Measurements from ENCODE around the gene NDUFB7.
"Not testable (repeated sequence)": the region's sequence is repeated elsewhere in the genome, so short reads cannot be mapped to it uniquely, and the experiment has no call there.

NDUFB7 gene

GRCh38 chr19:14570864-14571527 is 870 bp downstream of the NDUFB7 start:
- DNase-seq (ENCODE audit: low read depth in 2 of 2) = no peak

- DNase-seq (ENCODE audit: low read depth in 2 of 2) = no peak
These were observed 4.8 kb downstream of the NDUFB7 start for GRCh38 chr19:14567079-14567478.

GRCh38 chr19:14566712-14567077 is 5.2 kb downstream of the NDUFB7 start:
- no peak for DNase-seq (ENCODE audit: low read depth in 2 of 2)

- no peak for DNase-seq (ENCODE audit: low read depth in 2 of 2)
These were observed 5.8 kb downstream of the NDUFB7 start for GRCh38 chr19:14565765-14566711.

GRCh38 chr19:14565298-14565679 is 6.6 kb downstream of the NDUFB7 start:
- no peak for DNase-seq (ENCODE audit: low read depth in 2 of 2)

DNA sequence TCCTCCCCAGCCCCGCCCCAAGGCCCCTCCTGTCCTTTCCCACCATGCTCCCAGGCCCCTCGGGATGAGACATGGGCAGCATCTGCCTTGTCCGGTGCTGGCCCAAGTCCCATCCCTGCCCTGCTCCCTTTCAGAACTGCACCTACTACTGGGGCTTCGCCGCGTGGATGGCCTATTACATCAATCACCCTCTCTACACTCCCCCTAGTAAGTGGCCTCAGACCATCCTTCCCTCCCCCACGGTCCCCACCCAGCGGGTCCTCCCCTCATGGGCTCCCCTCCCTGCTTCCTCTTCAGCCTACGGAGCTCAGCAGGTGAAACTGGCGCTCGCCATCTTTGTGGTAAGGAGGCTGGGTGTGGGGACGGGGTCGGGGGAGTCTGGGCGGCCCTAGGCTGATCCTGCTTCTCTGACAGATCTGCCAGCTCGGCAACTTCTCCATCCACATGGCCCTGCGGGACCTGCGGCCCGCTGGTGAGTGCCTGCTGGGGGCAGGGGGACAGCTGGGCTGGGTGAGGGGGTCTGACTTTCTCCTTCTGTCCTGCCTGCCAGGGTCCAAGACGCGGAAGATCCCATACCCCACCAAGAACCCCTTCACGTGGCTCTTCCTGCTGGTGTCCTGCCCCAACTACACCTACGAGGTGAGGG is 7.1 kb downstream of the NDUFB7 start:
- DNase-seq (ENCODE audit: low read depth in 2 of 2) = not testable (repeated sequence)

- no peak for DNase-seq (ENCODE audit: low read depth in 2 of 2)
These were observed 7.7 kb downstream of the NDUFB7 start for GRCh38 chr19:14563989-14564651.

GRCh38 chr19:14563590-14563926 is 8.3 kb downstream of the NDUFB7 start:
- DNase-seq (ENCODE audit: low read depth in 2 of 2) = no peak

DNA sequence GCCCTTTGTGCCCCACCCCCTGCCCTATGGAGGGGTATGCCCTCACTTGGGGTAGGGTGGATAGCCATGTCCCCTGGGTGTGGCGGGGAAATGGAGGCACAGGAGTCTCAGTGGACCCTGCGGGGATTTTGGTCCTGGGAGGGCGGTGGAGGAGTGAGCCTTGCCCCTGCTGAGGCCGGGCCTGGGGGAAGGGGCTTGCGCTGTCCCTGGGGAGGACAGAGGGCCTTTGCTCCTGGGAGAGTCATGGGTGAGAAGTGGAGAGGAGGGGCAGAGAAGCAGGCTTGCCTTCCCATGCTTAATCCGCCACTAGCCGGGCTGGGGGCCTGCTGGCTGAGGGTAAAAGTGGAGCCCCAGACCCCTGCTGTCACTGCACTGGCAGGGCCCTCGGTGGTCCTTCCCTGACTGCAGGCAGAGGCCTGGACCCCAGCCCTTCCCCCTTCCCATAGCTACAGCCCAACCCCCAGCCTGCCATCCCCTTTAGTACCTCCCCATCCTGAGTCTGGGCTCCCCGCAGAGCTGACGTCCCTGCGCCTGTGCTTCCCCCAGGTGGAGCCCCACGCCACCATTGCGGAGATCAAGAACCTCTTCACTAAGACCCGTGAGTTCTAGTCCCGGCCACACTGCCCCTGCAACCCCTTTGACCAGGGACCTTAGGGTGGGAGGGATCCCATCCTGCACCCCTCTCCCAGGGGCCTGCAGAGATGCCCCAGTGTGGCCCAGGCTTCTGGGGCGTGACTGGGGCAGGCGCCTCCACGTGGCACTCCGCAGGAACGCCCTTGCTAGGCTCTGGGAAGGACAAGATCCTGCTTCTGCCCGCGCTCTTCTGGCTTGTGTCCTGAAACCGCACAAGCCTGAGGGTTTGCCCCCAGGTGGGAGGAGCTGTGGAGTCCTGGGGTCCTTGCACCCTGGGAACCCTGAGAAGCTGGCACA is 8.9 kb downstream of the NDUFB7 start:
- no peak for DNase-seq (ENCODE audit: low read depth in 2 of 2)

DNA sequence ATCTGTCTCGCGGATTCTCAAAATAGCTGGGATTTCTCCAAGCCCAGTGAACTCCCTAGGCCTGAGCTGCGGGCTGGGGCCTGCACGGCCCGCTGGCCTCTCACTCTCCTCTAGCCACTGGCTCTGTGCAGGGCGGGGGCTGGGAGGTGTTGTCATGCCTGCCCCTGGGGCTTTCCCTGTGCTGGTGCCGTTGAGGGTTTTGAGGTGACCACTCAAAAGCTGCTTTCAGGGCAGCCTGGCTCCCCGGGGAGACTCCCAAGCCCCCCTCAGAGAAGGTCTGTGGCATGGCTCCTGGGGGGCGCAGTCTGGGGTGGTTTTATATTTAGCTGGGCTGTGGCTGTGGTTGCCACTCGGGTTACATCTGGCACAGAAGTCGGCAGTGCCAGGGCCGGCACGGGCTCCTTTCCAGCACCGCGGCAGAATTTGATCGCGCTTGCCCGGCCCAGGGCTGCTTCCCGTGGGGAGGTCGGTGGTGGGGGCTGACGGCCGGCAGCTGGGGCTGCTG is 10.0 kb downstream of the NDUFB7 start:
- DNase-seq (ENCODE audit: low read depth in 2 of 2) = no peak

DNA sequence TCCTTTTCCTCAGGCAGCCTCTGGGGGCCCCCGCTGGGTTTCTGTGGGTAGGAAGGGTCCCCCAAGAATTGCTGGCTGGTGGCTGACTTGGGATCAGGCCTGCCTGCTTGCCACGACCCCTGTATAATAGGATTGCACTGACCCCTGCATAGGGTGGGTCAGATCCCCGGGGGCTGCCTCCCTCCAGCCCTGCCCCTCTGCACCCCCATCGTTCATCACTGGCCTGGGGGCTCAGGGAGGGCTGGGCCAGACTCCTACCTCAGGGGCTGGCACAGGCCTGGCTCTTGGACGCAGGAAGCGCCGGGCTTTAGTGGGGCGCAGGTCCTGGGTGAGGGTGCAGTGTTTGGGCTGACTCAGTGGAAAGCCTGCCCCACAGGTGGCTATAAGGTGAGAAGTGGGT is 10.6 kb downstream of the NDUFB7 start:
- DNase-seq (ENCODE audit: low read depth in 2 of 2) = no peak

DNA sequence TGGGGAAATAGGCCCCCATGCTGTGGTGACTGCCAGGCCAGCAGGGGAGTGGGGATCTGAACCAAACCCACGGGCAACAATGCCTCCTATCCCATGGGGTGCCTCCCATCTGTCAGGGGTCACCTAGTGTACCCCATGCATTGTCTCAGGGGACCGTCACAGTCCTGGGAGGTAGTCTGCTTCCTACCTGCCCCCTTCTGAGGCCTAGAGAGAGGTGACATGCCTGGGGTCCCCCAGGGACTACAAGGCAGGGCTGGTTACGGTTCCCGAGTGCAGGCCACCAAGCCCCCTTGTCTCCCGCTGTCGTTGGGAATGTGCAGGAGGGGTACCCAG is 11.1 kb downstream of the NDUFB7 start:
- DNase-seq (ENCODE audit: low read depth in 2 of 2) = no peak

GRCh38 chr19:14559916-14560775 is 11.7 kb downstream of the NDUFB7 start:
- no peak for DNase-seq (ENCODE audit: low read depth in 2 of 2)

- no peak for DNase-seq (ENCODE audit: low read depth in 2 of 2)
These were observed 13.3 kb downstream of the NDUFB7 start for GRCh38 chr19:14558370-14559066.

DNA sequence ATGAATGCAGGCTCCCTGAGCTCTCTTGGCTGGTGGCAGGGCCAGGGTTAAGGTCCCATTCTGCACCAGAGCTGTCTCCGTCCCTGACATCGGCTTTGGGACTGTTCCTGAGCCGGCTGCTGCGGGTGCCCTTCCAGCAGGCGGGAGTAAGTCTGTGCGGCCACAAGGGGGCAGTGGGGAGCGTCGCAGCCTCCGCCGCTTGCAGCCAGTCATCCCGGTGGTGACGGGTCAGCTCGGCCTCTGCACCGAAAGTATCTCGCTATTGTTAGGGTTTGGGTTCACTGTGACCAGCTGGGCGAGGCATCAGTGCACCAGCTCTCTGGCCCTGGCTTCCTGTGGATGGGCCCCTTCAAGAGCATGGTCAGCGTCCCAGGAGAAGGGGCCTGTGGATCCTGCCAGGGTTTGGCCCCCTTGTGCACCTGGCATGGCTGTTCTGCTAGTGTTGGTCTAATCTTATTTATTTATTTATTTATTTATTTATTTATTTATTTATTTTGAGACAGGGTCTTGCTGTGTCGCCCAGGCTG is 15.1 kb downstream of the NDUFB7 start:
- DNase-seq (ENCODE audit: low read depth in 2 of 2) = peak; percentile 46 to 52

GRCh38 chr19:14555918-14556661 is 15.8 kb downstream of the NDUFB7 start:
- DNase-seq (ENCODE audit: low read depth in 2 of 2) = no peak

- no peak for DNase-seq (ENCODE audit: low read depth in 2 of 2)
These were observed 17.5 kb downstream of the NDUFB7 start for GRCh38 chr19:14554382-14554812.

DNA sequence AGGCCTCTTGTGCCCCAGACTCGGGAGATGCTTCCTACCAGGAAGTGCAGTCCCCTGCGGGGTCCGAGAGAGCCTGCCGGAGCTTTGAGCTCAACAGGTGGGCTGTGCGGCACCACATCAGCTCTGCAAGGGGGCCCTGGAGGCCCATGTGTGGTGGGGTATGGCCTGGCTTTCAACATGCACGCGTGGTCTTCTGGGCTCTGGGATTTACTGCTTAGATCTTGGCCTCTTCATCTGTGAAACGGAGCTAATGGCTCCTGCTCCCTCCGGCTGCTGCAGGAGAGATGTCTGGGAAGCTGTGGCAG is 18.0 kb downstream of the NDUFB7 start:
- DNase-seq (ENCODE audit: low read depth in 2 of 2) = no peak
